ENCODE results near the gene USP19. TPM values are rescaled to one million over a fixed set of nuclear protein-coding genes. Genes with fewer than 3 reads are reported as not detected.

Gene USP19
- total and polyA plus RNA-seq, 11 donors = 19.2 to 90.3 (median 55.6) TPM

- no peaks in the 10 kb centered on the region for H3K27me3 ChIP-seq
- WGBS, 4 donors = 1 to 2% (median 1%) methylated on average over 21 to 50 of the region's 50 CpGs
- peaks cover 0 to 74% (median 60%) of the 10 kb centered on the region in 9 donors for H3K36me3 ChIP-seq
- peak within 1 kb of the TSS; percentile 68 to 99 (median 88) for H3K4me3 ChIP-seq
- peak within 1 kb of the TSS; percentile 63 to 96 (median 88) for H3K27ac ChIP-seq
- ATAC-seq = peak; percentile 97 to 99 (median 98)
- H3K9me3 ChIP-seq = no peaks in the 10 kb centered on the region
- peaks cover 13 to 25% (median 18%) of the 10 kb centered on the region in 12 donors for H3K4me1 ChIP-seq
- no peak for TF ChIP-seq CTCF (IDR thresholded peaks at IDR 0.05)
- TF ChIP-seq POLR2A (IDR thresholded peaks at IDR 0.05) = peak; percentile 33 to 79
- intact Hi-C loops (cut with DNase I) = loop anchor here in 1 of 10 donors (1.0 to 2.0 kb wide), 2 partner anchors 10 to 16 kb away; partner anchors contain the start of genes QRICH1 and USP19
- DNase-seq = peak; percentile 96 to 97 (median 97)
Measured at GRCh38 chr3:49104427-49105291, 16.0 kb downstream of the USP19 start, which contains the start of gene QARS1. QARS1 (minus strand) TSS chr3:49104757; CDS start chr3:49104733, 24 bp downstream.

- no peak for TF ChIP-seq CTCF (IDR thresholded peaks at IDR 0.05)
- TF ChIP-seq POLR2A (IDR thresholded peaks at IDR 0.05) = no peak
- peaks cover 0 to 74% (median 60%) of the 10 kb centered on the region in 9 donors for H3K36me3 ChIP-seq
- no peaks in the 10 kb centered on the region for H3K27me3 ChIP-seq
- peaks cover 13 to 25% (median 18%) of the 10 kb centered on the region in 12 donors for H3K4me1 ChIP-seq
- peak overlapping the region; percentile 68 to 99 (median 88) for H3K4me3 ChIP-seq
- DNase-seq (no peak), ATAC-seq (no peak)
- no peaks in the 10 kb centered on the region for H3K9me3 ChIP-seq
- intact Hi-C loops (cut with DNase I) = loop anchor here in 1 of 10 donors (1.0 to 2.0 kb wide), 2 partner anchors 10 to 17 kb away; partner anchors contain the start of genes QRICH1 and USP19
- 2 to 8% (median 3%) methylated on average over 8 of the region's 8 CpGs for WGBS, 4 donors
- peak overlapping the region; percentile 63 to 96 (median 88) for H3K27ac ChIP-seq
Measured at GRCh38 chr3:49104052-49104426, 16.6 kb downstream of the USP19 start.

GRCh38 chr3:49100046-49100615 lies 20.5 kb downstream of the USP19 start:
- TF ChIP-seq CTCF (IDR thresholded peaks at IDR 0.05) (no peak), POLR2A (IDR thresholded peaks at IDR 0.05) (no peak)
- Histone ChIP-seq H3K27me3 (no peaks in the 10 kb centered on the region), H3K4me1 (peaks cover 8 to 31% (median 16%) of the 10 kb centered on the region in 12 donors), H3K4me3 (no peak overlapping the region), H3K27ac (no peak overlapping the region), H3K9me3 (no peaks in the 10 kb centered on the region), H3K36me3 (peaks cover 0 to 80% (median 68%) of the 10 kb centered on the region in 9 donors)
- ATAC-seq = no peak
- intact Hi-C loops (cut with DNase I) = no loop called here
- 91 to 94% (median 92%) methylated on average over 10 to 11 of the region's 11 CpGs for WGBS, 4 donors
- no peak for DNase-seq
